HUES48 (cell line): Measurements from ENCODE around the gene ANAPC13.

ENCODE experiments used
- H3K27ac ChIP-seq: one replicate; pipeline ENCODE4 v1.7.0; 2013; ENCODE audit warnings: low read depth, low read length, inconsistent platforms
- H3K27me3 ChIP-seq: 2 replicates; pipeline ENCODE4 v1.6.1; 2013; ENCODE audit warnings: mild to moderate bottlenecking, low read length; ENCODE audit not compliant: control insufficient read depth, insufficient read depth
- H3K36me3 ChIP-seq: 2 replicates; pipeline ENCODE4 v1.6.1; 2013; ENCODE audit warnings: low read length; ENCODE audit not compliant: control insufficient read depth, insufficient read depth
- H3K4me1 ChIP-seq: 2 replicates; pipeline ENCODE4 v1.6.1; 2013; ENCODE audit warnings: mild to moderate bottlenecking, low read length; ENCODE audit not compliant: control insufficient read depth, insufficient read depth
- H3K4me3 ChIP-seq: 2 replicates; pipeline ENCODE4 v1.5.1; 2013; ENCODE audit warnings: mild to moderate bottlenecking, low read depth, low read length
- H3K9ac ChIP-seq: 2 replicates; pipeline ENCODE4 v1.6.1; 2013; ENCODE audit warnings: mild to moderate bottlenecking, low read depth, low read length, moderate library complexity
- H3K9me3 ChIP-seq: 2 replicates; pipeline ENCODE4 v1.6.1; 2013; ENCODE audit warnings: low read length; ENCODE audit not compliant: control insufficient read depth, insufficient read depth

The ANAPC13 gene, protein sequence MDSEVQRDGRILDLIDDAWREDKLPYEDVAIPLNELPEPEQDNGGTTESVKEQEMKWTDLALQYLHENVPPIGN

GRCh38 chr3:134485718-134486576, at the start of gene ANAPC13, which contains the start of gene CEP63:
ANAPC13 (minus strand) TSS chr3:134485985; CDS start chr3:134482904, 3,081 bp downstream.
CEP63 (plus strand) TSS chr3:134486057; CDS start chr3:134495321, 9,264 bp downstream.
- Histone ChIP-seq H3K4me1 (peaks cover 15% of the 10 kb centered on the region), H3K27me3 (no peaks in the 10 kb centered on the region), H3K9me3 (no peaks in the 10 kb centered on the region), H3K4me3 (peak within 1 kb of the TSS; percentile 83), H3K36me3 (peaks cover 19% of the 10 kb centered on the region), H3K9ac (peak within 1 kb of the TSS; percentile 91), H3K27ac (peak within 1 kb of the TSS; percentile 86)

DNA sequence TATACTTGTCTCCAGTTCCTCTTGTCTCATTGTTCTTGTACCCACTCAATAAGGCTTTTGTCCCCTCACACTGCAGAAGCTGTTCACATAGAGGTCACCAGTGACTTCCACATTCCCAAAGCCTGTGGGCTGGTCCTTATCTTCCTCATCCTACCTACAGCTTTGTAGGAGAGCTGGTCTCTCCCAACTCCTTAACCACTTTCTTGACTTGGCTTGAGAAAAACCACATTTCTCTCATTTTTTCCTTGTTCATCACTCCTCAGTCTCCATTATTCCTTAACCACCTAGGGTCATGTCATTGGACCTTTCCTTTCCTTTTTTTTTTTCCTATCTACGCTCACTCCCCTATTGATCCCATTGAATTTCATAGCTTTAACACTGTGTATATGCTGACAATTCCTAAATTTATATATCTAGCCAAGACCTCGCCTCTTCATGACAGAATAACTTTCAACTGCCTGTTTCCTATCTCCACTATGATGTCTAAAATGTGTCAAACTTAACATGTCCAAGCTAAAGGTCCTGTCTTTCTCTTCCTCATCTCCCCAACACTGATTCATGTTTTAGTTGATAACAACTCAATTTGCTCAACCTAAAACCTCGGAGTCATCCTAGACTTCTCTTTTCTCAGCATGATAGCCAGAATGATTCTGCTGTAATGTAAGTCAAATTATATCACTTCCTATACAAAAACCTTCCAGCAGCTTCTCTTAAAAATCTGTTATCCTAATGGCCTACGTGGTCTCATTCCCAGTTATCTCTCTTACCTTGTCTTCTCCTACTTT, 49.6 kb upstream of the ANAPC13 start:
- no peak overlapping the region for H3K4me3 ChIP-seq
- peaks cover 18% of the 10 kb centered on the region for H3K36me3 ChIP-seq

DNA sequence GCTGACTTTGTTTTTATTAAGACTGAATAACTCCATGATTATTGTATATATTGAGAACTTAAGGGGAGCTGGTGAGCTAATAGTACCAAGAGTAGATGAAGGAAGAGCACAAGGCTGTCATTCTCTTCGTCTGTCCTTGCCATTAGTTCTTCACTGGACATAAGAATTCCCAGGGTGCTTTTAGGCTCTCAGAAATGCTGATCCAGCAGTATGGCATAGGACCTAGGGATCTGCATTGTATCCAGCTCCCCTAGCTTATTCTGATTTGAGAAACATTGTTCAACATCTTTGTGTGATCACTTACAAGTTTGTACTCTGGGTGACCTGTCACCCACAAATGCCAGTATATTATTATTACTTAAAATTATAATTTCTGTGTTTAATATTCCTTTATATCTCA, 47.7 kb upstream of the ANAPC13 start:
- Histone ChIP-seq H3K9me3 (no peaks in the 10 kb centered on the region), H3K4me1 (peaks cover 6% of the 10 kb centered on the region; the same call in 1 of the 2 replicates), H3K27me3 (no peaks in the 10 kb centered on the region), H3K36me3 (peaks cover 15% of the 10 kb centered on the region), H3K9ac (no peak overlapping the region), H3K4me3 (no peak overlapping the region), H3K27ac (no peak overlapping the region)

More for the DNA sequence above, 49.6 kb upstream of the ANAPC13 start:
- no peaks in the 10 kb centered on the region for H3K27me3 ChIP-seq
- peaks cover 6% of the 10 kb centered on the region; the same call in 1 of the 2 replicates for H3K4me1 ChIP-seq
- no peak overlapping the region for H3K27ac ChIP-seq
- H3K9ac ChIP-seq, result no peak overlapping the region
- no peaks in the 10 kb centered on the region for H3K9me3 ChIP-seq

DNA sequence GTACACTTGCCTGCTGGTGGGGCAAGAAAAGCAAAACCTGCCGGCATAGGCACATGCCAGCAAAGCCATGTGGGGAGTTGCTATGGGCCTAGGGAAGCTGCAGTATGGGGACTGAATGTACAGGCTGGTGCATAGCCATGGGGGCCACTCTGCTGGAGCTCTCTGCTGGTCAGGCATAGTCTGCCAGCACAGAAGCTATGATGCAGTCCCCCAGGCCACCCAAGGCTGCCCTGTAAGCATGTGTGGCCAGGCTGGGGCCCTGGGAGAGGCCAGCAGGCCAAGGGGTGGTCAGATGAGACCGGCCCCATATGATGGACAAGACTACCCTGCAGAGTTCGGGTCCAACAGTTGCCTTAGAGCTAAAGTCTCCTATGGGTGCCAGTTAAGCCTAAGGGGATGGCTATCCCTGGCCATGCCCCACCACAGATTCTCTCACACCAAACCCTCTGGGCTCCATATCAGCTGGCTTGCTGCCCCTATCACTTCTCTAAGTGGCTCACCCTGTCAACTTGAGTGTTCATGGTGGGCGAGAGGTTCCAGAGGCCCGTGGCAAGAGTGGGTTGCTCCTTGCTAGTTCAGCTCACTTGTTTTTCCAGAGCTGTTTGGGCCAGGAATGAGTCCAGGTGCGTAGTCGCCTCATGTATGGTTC, 41.9 kb upstream of the ANAPC13 start:
- Histone ChIP-seq H3K9me3 (peaks cover 2% of the 10 kb centered on the region; the same call in 1 of the 2 replicates), H3K4me3 (no peak overlapping the region), H3K27me3 (no peaks in the 10 kb centered on the region), H3K27ac (no peak overlapping the region), H3K4me1 (peaks cover 8% of the 10 kb centered on the region), H3K36me3 (0 out of 2 replicates have a peak, but pooled peaks cover under 1% of the 10 kb centered on the region), H3K9ac (no peak overlapping the region)

GRCh38 chr3:134527037-134527436, 41.3 kb upstream of the ANAPC13 start:
- H3K4me1 ChIP-seq, result peaks cover 8% of the 10 kb centered on the region
- no peaks in the 10 kb centered on the region for H3K27me3 ChIP-seq
- H3K4me3 ChIP-seq, result no peak overlapping the region
- H3K27ac ChIP-seq, result no peak overlapping the region
- no peak overlapping the region for H3K9ac ChIP-seq
- peaks cover 5% of the 10 kb centered on the region; the same call in 1 of the 2 replicates for H3K9me3 ChIP-seq
- H3K36me3 ChIP-seq, result no peaks in the 10 kb centered on the region

- Histone ChIP-seq H3K4me1 (peaks cover 2% of the 10 kb centered on the region; the same call in 1 of the 2 replicates), H3K36me3 (no peaks in the 10 kb centered on the region), H3K4me3 (no peak overlapping the region), H3K9me3 (peaks cover 5% of the 10 kb centered on the region; the same call in 1 of the 2 replicates), H3K27me3 (no peaks in the 10 kb centered on the region), H3K9ac (no peak overlapping the region), H3K27ac (no peak overlapping the region)
These were observed 40.5 kb upstream of the ANAPC13 start for GRCh38 chr3:134526319-134526718.

DNA sequence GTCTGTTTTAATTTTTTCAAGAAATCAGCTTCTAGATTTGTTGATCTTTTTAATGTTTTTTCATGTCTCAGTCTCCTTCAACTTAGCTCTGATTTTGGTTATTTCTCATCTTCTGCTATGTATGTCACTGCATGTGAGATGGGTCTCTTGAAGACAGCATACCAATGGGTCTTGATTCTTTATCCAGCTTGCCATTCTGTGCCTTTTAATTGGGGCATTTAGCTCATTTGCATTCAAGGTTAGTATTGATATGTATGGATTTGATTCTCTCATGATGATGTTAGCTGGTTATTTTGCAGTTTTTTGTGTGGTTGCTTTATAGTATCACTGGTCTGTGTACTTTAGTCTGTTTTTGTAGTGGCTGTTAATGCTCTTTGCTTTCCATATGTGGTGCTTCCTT, 39.5 kb upstream of the ANAPC13 start:
- Histone ChIP-seq H3K36me3 (no peaks in the 10 kb centered on the region; the same call in 1 of the 2 replicates), H3K4me3 (no peak overlapping the region), H3K9ac (no peak overlapping the region), H3K4me1 (peaks cover 2% of the 10 kb centered on the region; the same call in 1 of the 2 replicates), H3K27ac (no peak overlapping the region), H3K27me3 (no peaks in the 10 kb centered on the region), H3K9me3 (peaks cover 5% of the 10 kb centered on the region; the same call in 1 of the 2 replicates)

DNA sequence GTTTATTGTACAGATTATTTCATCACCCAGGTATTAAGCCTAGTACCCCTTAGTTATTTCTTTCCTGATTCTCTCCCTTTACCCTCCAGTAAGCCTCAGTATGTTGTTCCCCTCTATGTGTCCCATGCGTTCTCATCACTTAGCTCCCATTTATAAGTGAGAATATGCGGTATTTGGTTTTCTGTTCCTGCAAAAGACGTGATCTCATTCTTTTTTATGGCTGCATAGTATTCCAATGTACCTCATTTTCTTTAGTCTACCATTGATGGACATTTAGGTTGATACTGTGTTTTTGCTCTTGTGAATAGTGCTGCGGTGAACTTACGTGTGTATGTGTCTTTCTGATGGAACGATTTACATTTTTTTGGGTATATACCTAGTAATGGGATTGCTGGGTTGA, 36.8 kb upstream of the ANAPC13 start:
- Histone ChIP-seq H3K27me3 (no peaks in the 10 kb centered on the region), H3K27ac (no peak overlapping the region)

GRCh38 chr3:134517791-134518190, 32.0 kb upstream of the ANAPC13 start:
- no peak overlapping the region for H3K4me3 ChIP-seq
- no peaks in the 10 kb centered on the region; the same call in 1 of the 2 replicates for H3K36me3 ChIP-seq
- no peak overlapping the region for H3K27ac ChIP-seq

More for the DNA sequence above, 36.8 kb upstream of the ANAPC13 start:
- Histone ChIP-seq H3K4me1 (peaks cover 2% of the 10 kb centered on the region; the same call in 1 of the 2 replicates), H3K9ac (no peak overlapping the region), H3K9me3 (peaks cover 12% of the 10 kb centered on the region; the same call in 1 of the 2 replicates), H3K4me3 (no peak overlapping the region), H3K36me3 (no peaks in the 10 kb centered on the region; the same call in 1 of the 2 replicates)

DNA sequence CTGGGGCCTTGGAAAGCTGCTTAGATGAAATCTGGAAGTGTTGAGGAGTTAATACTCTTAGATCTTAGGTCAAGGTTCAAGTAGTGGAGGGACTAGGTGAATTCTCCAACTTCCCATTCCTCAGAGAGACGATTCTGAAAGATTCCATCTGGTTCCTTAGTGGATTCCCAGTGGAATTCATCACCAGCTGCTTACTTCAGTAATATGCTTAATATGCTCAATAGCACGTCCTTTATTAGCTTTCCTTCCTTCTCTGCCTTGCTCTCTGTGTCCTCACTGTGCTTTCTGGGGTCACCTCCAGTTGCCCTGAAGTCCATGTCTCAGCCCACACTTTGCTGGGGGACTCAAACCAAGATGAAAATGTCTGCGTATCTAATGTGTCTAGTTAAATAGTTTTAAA, 31.1 kb upstream of the ANAPC13 start:
- no peaks in the 10 kb centered on the region for H3K27me3 ChIP-seq
- peaks cover 4% of the 10 kb centered on the region for H3K36me3 ChIP-seq
- H3K9me3 ChIP-seq, result peaks cover 7% of the 10 kb centered on the region; the same call in 1 of the 2 replicates
- H3K9ac ChIP-seq, result no peak overlapping the region
- H3K4me1 ChIP-seq, result no peaks in the 10 kb centered on the region
- H3K27ac ChIP-seq, result no peak overlapping the region
- H3K4me3 ChIP-seq, result no peak overlapping the region

More at GRCh38 chr3:134517791-134518190, 32.0 kb upstream of the ANAPC13 start:
- H3K27me3 ChIP-seq, result no peaks in the 10 kb centered on the region
- H3K9ac ChIP-seq, result no peak overlapping the region
- H3K4me1 ChIP-seq, result no peaks in the 10 kb centered on the region
- H3K9me3 ChIP-seq, result peaks cover 11% of the 10 kb centered on the region; the same call in 1 of the 2 replicates
